GM12801 (cell line): ENCODE results near the gene SOX6.

Experiments used
- TF ChIP-seq, protein P1 (sequence below): IDR thresholded peaks from one replicate; pipeline ENCODE4 v1.5.1; 2011; ENCODE audit warnings: control low read depth; ENCODE audit not compliant: insufficient read length; ENCODE audit errors: extremely low read depth

SOX6 gene

DNA sequence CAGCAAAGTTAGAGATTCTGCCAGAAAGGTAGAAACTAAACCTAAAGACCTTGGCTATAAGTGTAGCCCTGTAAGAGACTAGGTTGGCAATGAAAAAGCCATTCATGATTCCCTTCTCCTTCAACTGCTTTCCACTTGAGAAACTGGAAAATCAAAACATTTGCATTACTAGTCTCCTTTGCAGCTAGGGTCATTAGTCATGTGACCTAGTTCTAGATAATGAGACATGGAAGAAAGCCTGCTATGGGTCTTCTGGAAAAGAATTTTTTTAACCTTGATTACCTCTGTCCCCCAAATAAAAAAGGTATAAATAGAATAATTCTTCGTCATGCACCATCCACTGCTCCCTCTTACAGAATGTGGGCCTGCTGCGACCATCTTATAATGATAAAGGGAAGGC is 80.1 kb downstream of the SOX6 start:
- TF ChIP-seq, protein P1, sequence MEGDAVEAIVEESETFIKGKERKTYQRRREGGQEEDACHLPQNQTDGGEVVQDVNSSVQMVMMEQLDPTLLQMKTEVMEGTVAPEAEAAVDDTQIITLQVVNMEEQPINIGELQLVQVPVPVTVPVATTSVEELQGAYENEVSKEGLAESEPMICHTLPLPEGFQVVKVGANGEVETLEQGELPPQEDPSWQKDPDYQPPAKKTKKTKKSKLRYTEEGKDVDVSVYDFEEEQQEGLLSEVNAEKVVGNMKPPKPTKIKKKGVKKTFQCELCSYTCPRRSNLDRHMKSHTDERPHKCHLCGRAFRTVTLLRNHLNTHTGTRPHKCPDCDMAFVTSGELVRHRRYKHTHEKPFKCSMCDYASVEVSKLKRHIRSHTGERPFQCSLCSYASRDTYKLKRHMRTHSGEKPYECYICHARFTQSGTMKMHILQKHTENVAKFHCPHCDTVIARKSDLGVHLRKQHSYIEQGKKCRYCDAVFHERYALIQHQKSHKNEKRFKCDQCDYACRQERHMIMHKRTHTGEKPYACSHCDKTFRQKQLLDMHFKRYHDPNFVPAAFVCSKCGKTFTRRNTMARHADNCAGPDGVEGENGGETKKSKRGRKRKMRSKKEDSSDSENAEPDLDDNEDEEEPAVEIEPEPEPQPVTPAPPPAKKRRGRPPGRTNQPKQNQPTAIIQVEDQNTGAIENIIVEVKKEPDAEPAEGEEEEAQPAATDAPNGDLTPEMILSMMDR = no peak

GRCh38 chr11:16271258-16271657 is 85.1 kb downstream of the SOX6 start:
- TF ChIP-seq, protein P1 = no peak

DNA sequence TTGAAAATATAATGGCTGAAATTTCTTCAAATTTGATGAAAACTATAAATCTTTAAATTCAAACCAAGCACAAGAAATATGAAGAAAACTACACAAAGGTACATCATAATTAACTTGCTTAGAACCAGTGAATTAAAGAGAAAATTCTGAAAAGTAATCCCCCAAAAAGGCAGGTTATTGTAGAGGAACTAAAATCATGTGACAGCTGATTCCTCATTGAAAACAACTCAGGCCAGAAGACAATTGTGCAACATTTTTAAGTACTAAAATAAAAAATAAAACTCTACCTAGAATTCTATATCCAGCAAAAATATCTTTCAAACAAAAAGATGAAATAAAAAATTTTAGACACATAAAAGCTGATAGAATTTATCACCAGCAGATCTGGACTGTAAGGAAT is 90.3 kb downstream of the SOX6 start:
- TF ChIP-seq, protein P1 = no peak

DNA sequence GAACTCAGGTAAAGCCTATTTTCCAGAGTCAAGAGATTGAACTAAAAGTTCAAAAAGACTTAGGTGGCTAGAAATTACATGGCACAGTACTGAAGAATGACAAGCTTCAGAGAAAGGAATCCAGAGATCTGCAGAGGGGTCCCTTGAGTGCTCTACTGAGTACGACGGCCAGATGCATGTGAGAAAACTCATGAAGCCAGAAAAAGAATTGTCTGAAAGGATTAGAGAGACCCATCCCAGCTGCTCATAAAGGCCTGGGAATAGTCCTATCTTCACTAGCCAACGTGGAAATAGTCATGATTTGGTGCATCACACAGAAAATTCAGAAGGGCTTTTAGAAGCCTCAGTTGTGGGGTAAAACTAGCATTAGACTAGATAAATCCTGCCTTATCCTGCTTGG is 91.3 kb downstream of the SOX6 start:
- TF ChIP-seq, protein P1 = no peak

DNA sequence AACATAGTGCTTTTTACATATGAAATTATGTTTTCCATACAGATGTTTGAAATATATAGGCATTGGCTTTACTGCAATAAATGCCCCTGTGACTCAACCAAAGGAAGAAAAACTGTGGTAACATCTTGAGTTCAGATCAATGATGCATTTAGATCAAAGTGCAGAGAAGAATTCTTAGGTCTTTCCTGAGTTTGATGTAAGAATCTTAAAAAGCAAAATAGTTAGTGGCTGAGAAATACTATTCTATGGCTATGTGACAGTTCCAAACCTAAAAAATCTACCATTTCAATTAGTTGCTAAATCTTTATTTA is 93.7 kb downstream of the SOX6 start:
- TF ChIP-seq, protein P1 = no peak

DNA sequence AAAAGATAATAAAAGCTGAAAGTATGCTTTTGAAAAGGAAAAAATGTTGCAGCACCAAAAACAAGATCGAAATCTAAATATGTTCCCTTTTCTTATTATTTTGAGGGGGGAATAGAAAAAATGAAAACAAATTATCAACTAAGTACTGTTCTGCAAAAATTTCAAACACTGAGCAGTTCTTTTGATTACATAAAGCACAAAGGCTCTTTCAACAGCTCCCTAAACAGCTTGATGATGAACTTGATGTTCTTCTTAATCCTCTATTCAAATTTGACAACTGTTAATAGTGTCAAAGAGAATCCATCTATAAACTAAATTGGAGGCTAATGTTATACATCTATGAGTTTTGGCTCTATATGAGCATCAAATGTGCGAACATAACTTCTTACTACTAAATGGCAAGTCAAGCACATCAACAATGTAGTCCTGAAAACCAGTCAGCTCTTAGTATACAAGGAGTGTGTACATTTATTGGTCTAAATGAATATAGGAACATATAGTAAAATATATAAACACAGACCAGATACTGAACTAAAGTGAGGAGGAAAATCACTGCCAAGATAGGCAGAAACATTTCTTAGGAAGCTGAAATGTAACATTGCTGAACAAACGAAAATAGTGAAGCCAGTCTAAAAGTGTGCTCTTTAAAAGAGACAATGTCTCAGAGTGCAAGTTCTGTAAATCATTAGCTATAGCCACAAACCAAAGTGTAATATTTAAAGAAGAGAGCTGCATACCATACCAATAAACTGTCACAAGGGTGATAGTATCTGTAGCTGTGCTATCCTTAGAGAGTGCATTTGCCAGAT is 94.3 kb downstream of the SOX6 start:
- TF ChIP-seq, protein P1 = no peak

GRCh38 chr11:16252373-16252772 is 104.0 kb downstream of the SOX6 start:
- TF ChIP-seq, protein P1 = no peak

DNA sequence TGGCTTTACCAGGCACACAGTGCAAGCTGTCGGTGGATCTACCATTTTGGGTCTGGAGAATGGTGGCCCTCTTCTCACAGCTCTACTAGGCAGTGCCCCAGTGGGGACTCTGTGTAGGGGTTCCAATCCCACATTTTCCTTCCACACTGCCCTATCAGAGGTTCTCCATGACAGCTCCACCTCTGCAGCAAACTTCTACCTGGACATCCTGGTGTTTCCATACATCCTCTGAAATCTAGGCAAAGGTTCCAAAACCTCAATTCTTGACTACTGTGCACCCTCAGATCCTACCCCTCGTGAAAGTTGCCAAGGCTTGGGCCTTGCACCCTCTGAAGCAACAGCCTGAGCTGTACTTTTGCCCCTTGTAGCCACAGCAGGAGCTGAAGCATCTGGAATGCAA is 108.1 kb downstream of the SOX6 start:
- TF ChIP-seq, protein P1 = no peak
